H9 (cell line): ENCODE measurements around the gene KRTAP11-1. TPM values are rescaled to one million over a fixed set of nuclear protein-coding genes. Genes with fewer than 3 reads are reported as not detected.

Experiments
- DNase-seq: peaks from one replicate; pipeline ENCODE4 v3.0.0-alpha.2; 2017
- H2AFZ ChIP-seq: one replicate; pipeline ENCODE4 v1.6.1; 2013; ENCODE audit warnings: mild to moderate bottlenecking, low read length, control low read depth, moderate library complexity
- H2AK5ac ChIP-seq: 2 replicates; pipeline ENCODE4 v1.6.1; 2013; ENCODE audit warnings: low read length, control low read depth, mixed read lengths; ENCODE audit not compliant: insufficient read length
- H2BK120ac ChIP-seq: one replicate; pipeline ENCODE4 v1.6.1; 2013; ENCODE audit warnings: low read depth, mild to moderate bottlenecking, low read length, control low read depth, inconsistent platforms; ENCODE audit not compliant: poor library complexity, severe bottlenecking
- H2BK12ac ChIP-seq: 2 replicates; pipeline ENCODE4 v1.6.1; 2013; ENCODE audit warnings: low read length, control low read depth, mixed read lengths, low read depth; ENCODE audit not compliant: insufficient read length
- H2BK15ac ChIP-seq: 2 replicates; pipeline ENCODE4 v1.6.1; 2013; ENCODE audit warnings: low read depth, low read length, control low read depth
- H2BK20ac ChIP-seq: one replicate; pipeline ENCODE4 v1.6.1; 2013; ENCODE audit warnings: low read depth, mild to moderate bottlenecking, low read length, control low read depth, inconsistent platforms; ENCODE audit not compliant: poor library complexity, severe bottlenecking
- H2BK5ac ChIP-seq: 2 replicates; pipeline ENCODE4 v1.6.1; 2013; ENCODE audit warnings: low read length, control low read depth, mixed read lengths; ENCODE audit not compliant: insufficient read length
- H3K14ac ChIP-seq: 2 replicates; pipeline ENCODE4 v1.6.1; 2013; ENCODE audit warnings: low read length, control low read depth; ENCODE audit not compliant: insufficient read depth
- H3K18ac ChIP-seq: 2 replicates; pipeline ENCODE4 v1.6.1; 2013; ENCODE audit warnings: low read depth, mild to moderate bottlenecking, mixed read lengths, low read length, control low read depth; ENCODE audit not compliant: insufficient read length
- H3K23ac ChIP-seq: 2 replicates; pipeline ENCODE4 v1.6.1; 2013; ENCODE audit warnings: low read length, control low read depth, mixed read lengths, low read depth; ENCODE audit not compliant: insufficient read length
- H3K23me2 ChIP-seq: 2 replicates; pipeline ENCODE4 v1.6.1; 2013; ENCODE audit warnings: low read depth, mild to moderate bottlenecking, mixed read lengths, low read length, control low read depth; ENCODE audit not compliant: insufficient read length, poor library complexity, severe bottlenecking
- H3K27ac ChIP-seq: 2 replicates; pipeline ENCODE4 v1.5.1; 2013; ENCODE audit warnings: low read length, control low read depth, mixed read lengths, low read depth; ENCODE audit not compliant: insufficient read length
- H3K27me3 ChIP-seq: 2 replicates; pipeline ENCODE4 v1.6.1; 2013; ENCODE audit warnings: low read length, control low read depth, inconsistent platforms; ENCODE audit not compliant: insufficient read depth
- H3K4ac ChIP-seq: 2 replicates; pipeline ENCODE4 v1.6.1; 2013; ENCODE audit warnings: low read depth, mild to moderate bottlenecking, control low read depth, inconsistent platforms, low read length, moderate library complexity
- H3K4me1 ChIP-seq: 2 replicates; pipeline ENCODE4 v1.6.1; 2013; ENCODE audit warnings: low read length, control low read depth, inconsistent platforms; ENCODE audit not compliant: insufficient read depth
- H3K4me2 ChIP-seq: 2 replicates; pipeline ENCODE4 v1.6.1; 2013; ENCODE audit warnings: low read length, control low read depth, mixed read lengths; ENCODE audit not compliant: insufficient read length, insufficient read depth
- H3K56ac ChIP-seq: 2 replicates; pipeline ENCODE4 v1.6.1; 2013; ENCODE audit warnings: low read depth, mild to moderate bottlenecking, mixed read lengths, low read length, control low read depth; ENCODE audit not compliant: insufficient read length
- H3K79me1 ChIP-seq: 2 replicates; pipeline ENCODE4 v1.6.1; 2013; ENCODE audit warnings: low read depth, mild to moderate bottlenecking, moderate library complexity, low read length, control low read depth, inconsistent platforms; ENCODE audit not compliant: insufficient read depth, poor library complexity, severe bottlenecking
- H3K79me2 ChIP-seq: 2 replicates; pipeline ENCODE4 v1.6.1; 2013; ENCODE audit warnings: low read length, control low read depth, inconsistent platforms; ENCODE audit not compliant: insufficient read depth
- H3K9ac ChIP-seq: 2 replicates; pipeline ENCODE4 v1.6.1; 2013; ENCODE audit warnings: low read length, control low read depth, mixed read lengths; ENCODE audit not compliant: insufficient read length; ENCODE audit errors: extremely low read depth
- H3K9me3 ChIP-seq: one replicate; pipeline ENCODE4 v1.6.1; 2013; ENCODE audit warnings: low read depth, low read length, inconsistent platforms; ENCODE audit not compliant: control insufficient read depth
- H3T11ph ChIP-seq: one replicate; pipeline ENCODE4 v1.6.1; 2013; ENCODE audit warnings: mild to moderate bottlenecking, low read length, control low read depth, inconsistent platforms
- H4K20me1 ChIP-seq: one replicate; pipeline ENCODE4 v1.6.1; 2013; ENCODE audit not compliant: control insufficient read depth, insufficient read length, insufficient read depth
- H4K5ac ChIP-seq: 2 replicates; pipeline ENCODE4 v1.6.1; 2013; ENCODE audit warnings: low read depth, mild to moderate bottlenecking, mixed read lengths, low read length, control low read depth; ENCODE audit not compliant: insufficient read length
- H4K8ac ChIP-seq: replicated peaks from 2 replicates; pipeline ENCODE4 v1.6.1; 2013; ENCODE audit warnings: low read length, control low read depth, mixed read lengths, low read depth; ENCODE audit not compliant: insufficient read length
- H4K91ac ChIP-seq: 2 replicates; pipeline ENCODE4 v1.6.1; 2013; ENCODE audit warnings: low read depth, mild to moderate bottlenecking, moderate library complexity, mixed read lengths, low read length, control low read depth; ENCODE audit not compliant: insufficient read length
- H3K27ac Mint-ChIP-seq, 3 experiments: 2 replicates in 2 of 3; 3 replicates in 1 of 3; pipeline ENCODE4 v1.8.0; 2020 to 2021; ENCODE audit warnings: mixed read lengths in 3 of 3, mild to moderate bottlenecking in 1 of 3, moderate library complexity in 1 of 3
- H3K27me3 Mint-ChIP-seq: 2 replicates; pipeline ENCODE4 v1.8.0; 2021; ENCODE audit warnings: low read depth, mild to moderate bottlenecking, moderate library complexity, mixed read lengths
- H3K36me3 Mint-ChIP-seq, 3 experiments: 2 replicates in 2 of 3; 3 replicates in 1 of 3; pipeline ENCODE4 v1.8.0; 2020 to 2021; ENCODE audit warnings: low read depth in 3 of 3, mixed read lengths in 3 of 3; ENCODE audit not compliant: insufficient read depth in 1 of 3
- H3K4me1 Mint-ChIP-seq, 2 experiments: 2 replicates each; pipeline ENCODE4 v1.8.0; 2020; ENCODE audit warnings: mixed read lengths in 2 of 2
- H3K4me3 Mint-ChIP-seq, 2 experiments: 2 replicates in 1 of 2; 3 replicates in 1 of 2; pipeline ENCODE4 v1.8.0; 2020 to 2021; ENCODE audit warnings: mild to moderate bottlenecking in 2 of 2, mixed read lengths in 2 of 2, moderate library complexity in 1 of 2
- H3K9me3 Mint-ChIP-seq, 2 experiments: 2 replicates in 1 of 2; 3 replicates in 1 of 2; pipeline ENCODE4 v1.8.0; 2020; ENCODE audit warnings: mild to moderate bottlenecking in 2 of 2, mixed read lengths in 2 of 2, moderate library complexity in 1 of 2
- WGBS: extraction: QIAGEN DNeasy Blood & Tissue Kit; methylation state at CpG from one replicate; pipeline ENCODE4 v1.1.7; 2013; ENCODE audit warnings: missing lambda C conversion rate, low lambda C conversion rate, mixed read lengths; ENCODE audit not compliant: insufficient read length; ENCODE audit errors: extremely low coverage; 5-methylcytosine and 5-hydroxymethylcytosine counted together
- total RNA-seq: library from RNA; stranded (reverse); gene quantifications from 2 replicates; pipeline ENCODE4 v1.2.1, GENCODE V29; 2021
- TF ChIP-seq, protein P1 (sequence below): fragments of 200-600 bp; sonication (generic); conservative IDR thresholded peaks from 3 replicates; pipeline ENCODE4 v1.8.0; 2021; ENCODE audit warnings: antibody characterized with exemption, mild to moderate bottlenecking

Gene KRTAP11-1
- total RNA-seq, 1 experiment from 2014 or later, result not detected

DNA sequence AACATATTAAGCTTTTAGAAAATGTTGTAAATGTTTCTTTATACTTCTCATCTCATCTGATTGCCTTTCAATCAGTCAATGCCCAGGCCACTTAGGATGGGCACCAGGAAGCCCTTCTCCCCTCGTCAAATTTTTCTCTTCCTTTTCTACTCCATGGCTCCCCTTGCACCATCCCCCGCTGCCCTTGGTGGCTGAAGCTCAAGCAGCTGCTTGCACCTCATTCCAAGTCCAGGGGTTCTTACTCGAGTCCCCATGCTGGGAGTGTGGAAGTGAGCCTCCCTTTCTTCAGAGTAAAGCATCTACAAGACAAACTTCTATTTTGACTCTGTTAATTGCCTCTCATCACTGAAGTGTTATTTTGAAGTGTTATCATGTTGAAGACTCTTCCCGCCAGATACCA lies 39.7 kb upstream of the KRTAP11-1 start:
- Mint-ChIP-seq H3K9me3 (peaks cover 0 to under 1% of the 10 kb centered on the region in 2 experiments; a peak in 1 of 5 replicates), H3K36me3 (no peaks in the 10 kb centered on the region; a peak in 1 of 7 replicates), H3K27me3 (no peaks in the 10 kb centered on the region; the same call in 1 of the 2 replicates), H3K27ac (no peak overlapping the region), H3K4me1 (no peaks in the 10 kb centered on the region), H3K4me3 (no peak overlapping the region)
- Histone ChIP-seq H3T11ph (no peak overlapping the region), H2AK5ac (no peak overlapping the region), H3K79me1 (no peaks in the 10 kb centered on the region), H2BK20ac (no peak overlapping the region), H4K91ac (no peak overlapping the region), H3K9me3 (no peaks in the 10 kb centered on the region), H3K79me2 (no peaks in the 10 kb centered on the region), H2BK15ac (no peak overlapping the region), H3K4ac (no peak overlapping the region), H3K14ac (no peak overlapping the region), H3K23ac (no peak overlapping the region), H3K27me3 (no peaks in the 10 kb centered on the region; the same call in 1 of the 2 replicates), H4K8ac (no peak overlapping the region), H3K23me2 (no peaks in the 10 kb centered on the region), H3K4me2 (no peak overlapping the region), H4K5ac (no peak overlapping the region), H2BK120ac (no peak overlapping the region), H3K9ac (no peak overlapping the region), H3K4me1 (no peaks in the 10 kb centered on the region), H3K56ac (no peak overlapping the region), H4K20me1 (no peaks in the 10 kb centered on the region), H2BK12ac (no peak overlapping the region), H2AFZ (no peak overlapping the region), H3K27ac (no peak overlapping the region), H3K18ac (no peak overlapping the region), H2BK5ac (no peak overlapping the region)
- TF ChIP-seq, protein P1, sequence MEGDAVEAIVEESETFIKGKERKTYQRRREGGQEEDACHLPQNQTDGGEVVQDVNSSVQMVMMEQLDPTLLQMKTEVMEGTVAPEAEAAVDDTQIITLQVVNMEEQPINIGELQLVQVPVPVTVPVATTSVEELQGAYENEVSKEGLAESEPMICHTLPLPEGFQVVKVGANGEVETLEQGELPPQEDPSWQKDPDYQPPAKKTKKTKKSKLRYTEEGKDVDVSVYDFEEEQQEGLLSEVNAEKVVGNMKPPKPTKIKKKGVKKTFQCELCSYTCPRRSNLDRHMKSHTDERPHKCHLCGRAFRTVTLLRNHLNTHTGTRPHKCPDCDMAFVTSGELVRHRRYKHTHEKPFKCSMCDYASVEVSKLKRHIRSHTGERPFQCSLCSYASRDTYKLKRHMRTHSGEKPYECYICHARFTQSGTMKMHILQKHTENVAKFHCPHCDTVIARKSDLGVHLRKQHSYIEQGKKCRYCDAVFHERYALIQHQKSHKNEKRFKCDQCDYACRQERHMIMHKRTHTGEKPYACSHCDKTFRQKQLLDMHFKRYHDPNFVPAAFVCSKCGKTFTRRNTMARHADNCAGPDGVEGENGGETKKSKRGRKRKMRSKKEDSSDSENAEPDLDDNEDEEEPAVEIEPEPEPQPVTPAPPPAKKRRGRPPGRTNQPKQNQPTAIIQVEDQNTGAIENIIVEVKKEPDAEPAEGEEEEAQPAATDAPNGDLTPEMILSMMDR, result no peak
- WGBS, result no CpG with 5 or more reads among the region's 4 CpGs
- no peak for DNase-seq
